ENCODE results near the gene NAXE.
"Not testable (repeated sequence)": the region's sequence is repeated elsewhere in the genome, so short reads cannot be mapped to it uniquely, and the experiment has no call there.

The NAXE gene

GRCh38 chr1:156571261-156571852, 20.2 kb upstream of the NAXE start:
- peak; percentile 66 to 83 for DNase-seq

GRCh38 chr1:156571919-156572662, 19.5 kb upstream of the NAXE start, which contains the start of gene IQGAP3:
Gene IQGAP3, minus strand, starts transcription at chr1:156572565. Its CDS starts 36 bp downstream, at chr1:156572529.
- DNase-seq = peak; percentile 83 to 88

- DNase-seq = no peak
These were observed 18.9 kb upstream of the NAXE start for GRCh38 chr1:156572663-156573018.

GRCh38 chr1:156574039-156574633, 17.4 kb upstream of the NAXE start:
- no peak for DNase-seq

GRCh38 chr1:156577550-156577949, 14.0 kb upstream of the NAXE start:
- DNase-seq = no peak

GRCh38 chr1:156578055-156578454, 13.5 kb upstream of the NAXE start:
- no peak for DNase-seq

GRCh38 chr1:156579472-156579871, 12.1 kb upstream of the NAXE start, which contains the start of gene TTC24:
Gene TTC24, plus strand, starts transcription at chr1:156579723. Its CDS starts 1,642 bp downstream, at chr1:156581365.
- DNase-seq = no peak

GRCh38 chr1:156581661-156582387, 9.8 kb upstream of the NAXE start:
- DNase-seq = no peak

GRCh38 chr1:156582388-156583017, 9.1 kb upstream of the NAXE start:
- DNase-seq = no peak

GRCh38 chr1:156583821-156584622, 7.6 kb upstream of the NAXE start:
- DNase-seq = peak; percentile 55 to 96

- no peak for DNase-seq
These were observed 6.8 kb upstream of the NAXE start for GRCh38 chr1:156584813-156585212.

GRCh38 chr1:156586323-156586722, 5.3 kb upstream of the NAXE start:
- DNase-seq = no peak

GRCh38 chr1:156586892-156587477, 4.6 kb upstream of the NAXE start:
- no peak for DNase-seq

GRCh38 chr1:156587927-156588326, 3.6 kb upstream of the NAXE start:
- DNase-seq = not testable (repeated sequence)

GRCh38 chr1:156589546-156589945, 2.0 kb upstream of the NAXE start:
- DNase-seq = no peak

GRCh38 chr1:156590326-156591180, 1.0 kb upstream of the NAXE start:
- no peak for DNase-seq

GRCh38 chr1:156591181-156591431, 470 bp upstream of the NAXE start:
- no peak for DNase-seq

- DNase-seq = no peak
These were observed 758 bp downstream of the NAXE start for GRCh38 chr1:156592158-156592909.

- DNase-seq = no peak
These were observed 1.5 kb downstream of the NAXE start for GRCh38 chr1:156592910-156593660.

- no peak for DNase-seq
These were observed 2.0 kb downstream of the NAXE start for GRCh38 chr1:156593661-156593989.
